ENCODE results near the gene CPN1.

The CPN1 gene

DNA sequence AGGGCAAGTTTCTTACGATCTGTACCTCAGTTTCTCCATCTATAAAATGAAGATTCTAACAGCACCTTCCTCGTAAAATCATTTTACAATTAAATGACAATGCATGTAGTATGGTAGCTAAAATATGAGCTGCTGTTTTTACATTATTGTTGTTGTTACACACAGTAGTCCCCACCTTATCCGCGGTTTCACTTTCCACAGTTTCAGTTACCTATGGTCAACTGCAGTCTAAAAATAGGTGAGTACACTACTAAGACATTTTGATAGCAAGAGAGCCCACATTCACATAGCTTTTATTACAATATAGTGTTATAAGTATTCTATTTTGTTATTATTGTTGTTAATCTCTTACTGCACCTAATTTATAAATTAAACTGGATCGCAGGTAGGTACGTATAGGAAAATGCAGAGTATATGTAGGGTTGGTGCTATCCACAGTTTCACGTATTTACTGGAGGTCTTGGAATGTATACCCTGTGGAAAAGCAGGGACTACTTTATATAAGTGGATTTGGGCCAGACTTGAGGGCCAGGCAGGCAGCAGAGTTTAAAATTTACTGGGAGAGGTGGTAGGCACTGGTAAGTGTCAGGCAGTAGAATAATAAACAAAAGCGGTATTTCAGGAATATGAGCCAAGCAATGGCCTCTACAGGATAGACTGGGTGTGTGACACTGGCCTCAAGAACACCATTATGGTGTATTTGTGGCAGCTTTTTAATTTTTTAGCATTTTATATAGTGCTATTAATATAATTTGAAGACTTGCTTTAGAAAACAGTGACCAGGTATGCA, 82.2 kb downstream of the CPN1 start:
- DNase-seq (ENCODE audit: extremely low read depth in 1 of 2, low read depth in 1 of 2): no peak

- DNase-seq (ENCODE audit: extremely low read depth in 1 of 2, low read depth in 1 of 2): no peak
These were observed 82.8 kb downstream of the CPN1 start for GRCh38 chr10:99998889-99999288.

DNA sequence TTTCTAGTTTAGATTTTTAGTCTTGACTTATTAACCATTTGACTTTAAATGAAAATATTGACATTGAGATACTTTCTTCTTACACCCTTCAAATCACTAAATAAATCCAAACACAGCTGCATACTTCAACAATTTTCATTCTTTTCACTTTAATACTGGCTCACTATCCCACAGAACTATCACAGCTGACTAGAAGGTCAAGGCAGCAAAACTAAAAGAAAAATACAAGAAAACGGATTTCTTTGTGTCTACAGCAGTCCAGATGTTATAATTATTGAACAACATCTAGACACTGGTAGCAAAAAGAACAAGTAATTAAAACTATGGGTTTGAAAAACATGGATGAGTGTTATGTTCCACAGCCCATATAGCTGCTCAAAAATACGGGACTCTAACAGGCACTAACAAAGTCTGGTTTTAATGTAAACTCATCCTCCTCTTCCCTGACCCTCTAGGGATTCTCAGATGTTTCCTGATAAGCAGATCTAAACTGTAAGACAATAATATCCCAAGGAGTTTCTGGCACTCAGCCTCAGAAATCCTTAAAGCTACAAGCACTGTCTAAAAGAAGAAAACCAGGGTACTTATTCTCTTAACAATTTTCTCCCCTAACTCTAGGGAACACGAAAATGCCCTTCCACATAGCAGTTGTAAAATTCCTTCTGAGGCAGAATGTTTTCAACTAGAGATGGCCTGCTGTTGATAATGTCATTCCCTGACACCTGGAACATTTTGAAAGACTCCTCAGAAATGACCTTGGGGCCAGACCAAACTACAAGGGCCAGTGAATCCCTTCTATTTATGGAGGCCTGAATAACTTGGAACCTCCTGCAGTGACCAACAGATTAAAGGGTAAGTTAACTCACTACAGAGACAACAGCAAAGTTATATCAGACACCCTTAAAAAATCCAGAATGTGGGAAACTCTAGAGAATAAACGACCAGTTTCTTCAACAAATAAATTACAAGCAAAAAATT, 84.7 kb downstream of the CPN1 start:
- no peak for DNase-seq (ENCODE audit: extremely low read depth in 1 of 2, low read depth in 1 of 2)

DNA sequence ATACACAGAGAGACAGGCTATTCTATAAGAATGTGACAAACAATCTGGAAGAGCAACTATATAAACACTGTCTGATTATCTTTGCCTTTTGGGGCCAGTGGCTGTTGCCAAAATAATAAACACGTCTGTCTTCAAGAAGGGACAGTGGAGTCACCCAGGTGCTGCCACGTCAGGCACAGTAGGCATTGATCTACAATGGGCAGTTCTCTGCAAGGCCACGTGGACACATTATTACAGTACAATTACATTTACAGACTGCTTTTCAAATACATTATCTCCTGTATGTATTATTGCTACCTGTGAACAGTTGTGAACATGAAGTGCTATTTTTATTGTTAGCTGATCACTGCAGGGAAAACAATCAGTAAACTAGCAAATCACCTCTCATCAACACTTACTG, 86.0 kb downstream of the CPN1 start:
- DNase-seq (ENCODE audit: extremely low read depth in 1 of 2, low read depth in 1 of 2): no peak

DNA sequence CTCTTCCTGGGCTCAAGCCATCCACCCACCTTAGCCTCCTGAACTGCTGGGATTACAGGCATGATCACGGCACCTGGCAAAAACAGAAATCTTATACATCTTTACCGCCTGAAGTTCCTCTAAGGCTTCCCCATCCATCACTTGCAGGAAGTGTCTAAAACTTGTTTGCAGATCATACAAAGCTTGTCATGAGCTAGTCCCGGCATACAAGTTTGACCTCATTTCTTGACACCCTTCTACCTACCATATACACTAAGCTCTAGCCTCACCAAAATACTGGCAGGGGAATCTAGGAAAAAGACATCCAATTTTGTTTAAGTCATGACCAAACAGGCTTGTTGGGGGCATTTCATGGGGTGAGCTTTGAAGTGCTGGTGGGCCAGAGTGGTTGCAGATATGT, 86.4 kb downstream of the CPN1 start:
- DNase-seq (ENCODE audit: extremely low read depth in 1 of 2, low read depth in 1 of 2): no peak

GRCh38 chr10:99994801-99995200, 86.9 kb downstream of the CPN1 start:
- DNase-seq (ENCODE audit: extremely low read depth in 1 of 2, low read depth in 1 of 2): no peak

DNA sequence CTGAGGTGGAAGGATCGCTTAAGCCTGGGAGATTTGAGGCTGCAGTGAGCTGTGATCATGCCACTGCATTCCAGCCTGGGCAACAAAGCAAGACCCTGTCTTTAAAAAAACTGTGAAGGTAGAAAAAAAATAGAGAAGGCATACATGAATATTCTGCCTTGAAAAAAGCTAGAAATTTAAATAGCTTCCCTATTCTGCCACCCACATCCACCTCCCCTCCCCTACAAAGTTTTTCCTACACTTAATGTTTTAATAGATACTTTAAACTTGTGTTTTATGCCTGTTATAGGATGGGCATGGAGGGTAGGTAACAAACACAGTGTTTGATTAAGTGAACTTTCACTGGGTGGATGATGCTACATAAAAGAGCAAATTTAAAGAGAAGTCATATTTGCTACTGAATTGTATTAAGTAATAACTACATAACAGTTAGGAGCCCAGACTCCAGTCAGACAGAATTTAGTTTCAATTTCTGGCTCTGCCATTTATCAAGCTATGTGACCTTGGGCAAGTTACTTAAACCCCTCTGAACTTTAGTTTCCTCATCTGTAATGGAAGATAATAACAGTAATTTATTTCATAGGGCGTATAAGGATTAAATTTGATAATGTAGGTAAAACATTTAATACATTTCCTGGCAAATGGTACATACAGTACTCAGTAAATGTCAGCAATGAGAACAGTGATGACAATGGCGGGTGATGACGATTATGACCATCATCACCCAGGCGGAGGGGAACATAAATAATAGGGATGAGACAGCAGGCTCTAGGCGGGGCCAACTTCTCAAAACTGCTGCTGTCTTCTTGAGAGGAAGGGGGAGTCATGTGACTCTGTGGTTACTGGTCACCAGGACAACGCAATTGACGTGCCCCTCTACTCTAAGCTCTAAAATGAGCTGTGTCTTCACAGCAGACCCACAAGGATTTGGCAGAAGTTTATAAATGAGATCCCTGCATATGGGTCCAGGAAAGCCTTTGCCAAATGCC, 87.7 kb downstream of the CPN1 start:
- DNase-seq (ENCODE audit: extremely low read depth in 1 of 2, low read depth in 1 of 2): peak; percentile 26 to 38

All from activated CD8-positive, alpha-beta memory T cell treated with anti-CD3 and anti-CD28 coated beads for 1 hour (primary cell).